HepG2 (cell line): ENCODE measurements around the gene HOXC5. TPM values are rescaled to one million over a fixed set of nuclear protein-coding genes. Genes with fewer than 3 reads are reported as not detected.

Experiments used
- ATAC-seq: fragments of 200-7000 bp; cut with Tn5 transposase; 3 replicates; pipeline ENCODE4 v1.9.1; 2020; ENCODE audit warnings: mild to moderate bottlenecking, moderate library complexity
- BruUV-seq: library from RNA; stranded (reverse); fragments of 400-500 nt; replicated peaks from 2 replicates; lab custom pipeline; 2021; lab: Mats Ljungman, UMichigan
- CTCF ChIA-PET: fragments of 300-600 bp; formaldehyde crosslinking; extraction: SDS; loops from one replicate; lab custom pipeline; 2021; ENCODE audit warnings: low total read pairs, inconsistent platforms, low intra/inter-chr PET ratio; lab: Yijun Ruan, JAX
- POLR2A ChIA-PET: fragments of 350-600 bp; sonication (Branson Sonifier 250); formaldehyde crosslinking; loops from one replicate; lab custom pipeline; 2020; ENCODE audit warnings: antibody characterized with exemption, inconsistent platforms; lab: Yijun Ruan, JAX
- DNase-seq: peaks from one replicate; pipeline ENCODE4 v3.0.0-alpha.2; 2015; ENCODE audit warnings: low spot score
- FAIRE-seq: peaks from 3 replicates; lab custom pipeline; 2011; peaks lifted over from hg19 to GRCh38; lab: Jason Lieb, UNC
- H2AFZ ChIP-seq: one replicate; pipeline ENCODE4 v1.6.1; 2011; ENCODE audit warnings: low read length, inconsistent platforms
- H3K27ac ChIP-seq: fragments of 300-600 bp; 3 replicates; pipeline ENCODE4 v1.8.0; 2011; ENCODE audit warnings: mixed run types, mild to moderate bottlenecking, mixed read lengths, low read length, inconsistent platforms; ENCODE audit not compliant: insufficient read depth; ENCODE audit errors: extremely low read length
- H3K27me3 ChIP-seq, 2 experiments: fragments of 200-600 bp in 1 of 2; 2 replicates in 1 of 2; 3 replicates in 1 of 2; pipeline versions ENCODE4 v1.6.0 to v1.8.0; 2011; ENCODE audit warnings: low read length in 2 of 2, mild to moderate bottlenecking in 2 of 2, moderate library complexity in 2 of 2, inconsistent platforms in 1 of 2; ENCODE audit not compliant: insufficient read depth in 2 of 2, control insufficient read depth in 1 of 2
- H3K36me3 ChIP-seq, 2 experiments: fragments of 200-600 bp in 1 of 2; replicated peaks in 1 of 2; 2 replicates in 1 of 2; 3 replicates in 1 of 2; pipeline versions ENCODE4 v1.5.1 to v1.8.0; 2011; ENCODE audit warnings: low read length in 2 of 2, inconsistent platforms in 1 of 2; ENCODE audit not compliant: insufficient read depth in 2 of 2, control insufficient read depth in 1 of 2
- H3K4me1 ChIP-seq: 2 replicates; pipeline ENCODE4 v1.5.1; 2012; ENCODE audit warnings: low read length, inconsistent platforms; ENCODE audit not compliant: insufficient read depth
- H3K4me2 ChIP-seq: 2 replicates; pipeline ENCODE4 v1.6.0; 2011; ENCODE audit warnings: low read depth, low read length, inconsistent platforms
- H3K4me3 ChIP-seq, 3 experiments: fragments of 200-600 bp in 1 of 3; sonication (generic), shearing (Covaris generic) in 1 of 3; replicated peaks in 1 of 3; 2 replicates each; pipeline ENCODE4 v1.5.1; 2011 to 2016; ENCODE audit warnings: low read length in 3 of 3, inconsistent platforms in 2 of 3, low read depth in 2 of 3, mild to moderate bottlenecking in 2 of 3, control low read depth in 1 of 3, mixed read lengths in 1 of 3; ENCODE audit not compliant: insufficient read depth in 1 of 3
- H3K79me2 ChIP-seq: one replicate; pipeline ENCODE4 v1.6.1; 2011; ENCODE audit warnings: low read length, inconsistent platforms; ENCODE audit not compliant: insufficient read depth
- H3K9ac ChIP-seq: 2 replicates; pipeline ENCODE4 v1.6.0; 2011; ENCODE audit warnings: mild to moderate bottlenecking, low read depth, low read length, inconsistent platforms; ENCODE audit not compliant: insufficient read depth
- H3K9me3 ChIP-seq: 2 replicates; pipeline ENCODE4 v1.5.1; 2012; ENCODE audit warnings: mild to moderate bottlenecking, low read length
- H4K20me1 ChIP-seq: 2 replicates; pipeline ENCODE4 v1.6.0; 2011; ENCODE audit warnings: inconsistent platforms, mild to moderate bottlenecking, low read length, moderate library complexity; ENCODE audit not compliant: insufficient read depth
- CENPBD1 ChIP-seq: sonication (generic); formaldehyde crosslinking; IDR thresholded peaks from 2 replicates; pipeline ENCODE4 v1.8.0; 2022; ENCODE audit warnings: missing genetic modification reagents, low read depth, mild to moderate bottlenecking, borderline replicate concordance
- ELF3 ChIP-seq: IDR thresholded peaks from 2 replicates; pipeline ENCODE4 v1.6.1; 2016; ENCODE audit warnings: missing genetic modification reagents, missing compliant biosample characterization
- GATA4 ChIP-seq: sonication (generic); IDR thresholded peaks from 2 replicates; pipeline ENCODE4 v1.6.1; 2016; ENCODE audit warnings: antibody characterized with exemption, low read depth, borderline replicate concordance
- KDM3A ChIP-seq: IDR thresholded peaks from 2 replicates; pipeline ENCODE4 v1.6.1; 2018; ENCODE audit warnings: low read depth, missing compliant biosample characterization
- MTA3 ChIP-seq: sonication (generic); formaldehyde crosslinking; IDR thresholded peaks from 2 replicates; pipeline ENCODE4 v1.4.0; 2020; ENCODE audit warnings: missing genetic modification reagents
- NR0B2 ChIP-seq: sonication (generic); formaldehyde crosslinking; IDR thresholded peaks from 2 replicates; pipeline ENCODE4 v1.4.0; 2020; ENCODE audit warnings: mild to moderate bottlenecking, missing genetic modification reagents
- POLR2G ChIP-seq: fragments of 200-400 bp; formaldehyde crosslinking; IDR thresholded peaks from 2 replicates; pipeline ENCODE4 v1.6.1; 2018; ENCODE audit warnings: mild to moderate bottlenecking, low read depth, low read length, moderate library complexity
- RCOR2 ChIP-seq: IDR thresholded peaks from 2 replicates; pipeline ENCODE4 v1.6.1; 2016; ENCODE audit warnings: missing biosample characterization, missing genetic modification reagents
- SP2 ChIP-seq: sonication (generic); formaldehyde crosslinking; IDR thresholded peaks from 2 replicates; pipeline ENCODE4 v1.5.1; 2020; ENCODE audit warnings: mild to moderate bottlenecking, missing genetic modification reagents
- SRY ChIP-seq: sonication (generic); formaldehyde crosslinking; IDR thresholded peaks from 2 replicates; pipeline ENCODE4 v1.8.0; 2022; ENCODE audit warnings: mild to moderate bottlenecking, missing genetic modification reagents
- TMF1 ChIP-seq: sonication (generic); formaldehyde crosslinking; IDR thresholded peaks from 2 replicates; pipeline ENCODE4 v1.8.1; 2022; ENCODE audit warnings: low read depth, missing genetic modification reagents
- TOPORS ChIP-seq: sonication (generic); formaldehyde crosslinking; IDR thresholded peaks from 2 replicates; pipeline ENCODE4 v1.8.0; 2023; ENCODE audit warnings: mild to moderate bottlenecking, missing genetic modification reagents
- ZNF18 ChIP-seq: sonication (generic); formaldehyde crosslinking; IDR thresholded peaks from 2 replicates; pipeline ENCODE4 v1.8.0; 2022; ENCODE audit warnings: mild to moderate bottlenecking, missing genetic modification reagents; ENCODE audit not compliant: insufficient replicate concordance
- ZNF30 ChIP-seq: sonication (generic); formaldehyde crosslinking; IDR thresholded peaks from 2 replicates; pipeline ENCODE4 v1.5.0; 2020; ENCODE audit warnings: mild to moderate bottlenecking, missing genetic modification reagents
- ZNF33B ChIP-seq: sonication (generic); formaldehyde crosslinking; IDR thresholded peaks from 2 replicates; pipeline ENCODE4 v1.5.1; 2020; ENCODE audit warnings: mild to moderate bottlenecking, missing genetic modification reagents
- ZNF441 ChIP-seq: sonication (generic); formaldehyde crosslinking; IDR thresholded peaks from 2 replicates; pipeline ENCODE4 v1.7.0; 2021; ENCODE audit warnings: missing genetic modification reagents, borderline replicate concordance
- ZNF451 ChIP-seq: sonication (generic); formaldehyde crosslinking; IDR thresholded peaks from 2 replicates; pipeline ENCODE4 v1.5.0; 2020; ENCODE audit warnings: mild to moderate bottlenecking, missing genetic modification reagents
- ZNF512 ChIP-seq: sonication (generic); formaldehyde crosslinking; IDR thresholded peaks from 2 replicates; pipeline ENCODE4 v1.4.0; 2020; ENCODE audit warnings: mild to moderate bottlenecking, missing genetic modification reagents
- ZNF549 ChIP-seq: sonication (generic); formaldehyde crosslinking; IDR thresholded peaks from 2 replicates; pipeline ENCODE4 v1.5.0; 2020; ENCODE audit warnings: missing genetic modification reagents
- ZNF772 ChIP-seq: sonication (generic); formaldehyde crosslinking; IDR thresholded peaks from 2 replicates; pipeline ENCODE4 v1.5.0; 2020; ENCODE audit warnings: mild to moderate bottlenecking, missing genetic modification reagents
- ZSCAN21 ChIP-seq: sonication (generic); formaldehyde crosslinking; IDR thresholded peaks from 2 replicates; pipeline ENCODE4 v1.8.0; 2022; ENCODE audit warnings: mild to moderate bottlenecking, missing genetic modification reagents, moderate library complexity, borderline replicate concordance
- ZSCAN25 ChIP-seq: sonication (generic); formaldehyde crosslinking; IDR thresholded peaks from 2 replicates; pipeline ENCODE4 v1.8.0; 2022; ENCODE audit warnings: mild to moderate bottlenecking, missing genetic modification reagents
- WGBS: methylation state at CpG from one replicate; pipeline ENCODE4 v1.1.6; 2017; ENCODE audit warnings: low lambda C conversion rate; 5-methylcytosine and 5-hydroxymethylcytosine counted together
- in situ Hi-C: cut with HindIII; loops from 2 replicates; pipeline ENCODE4 v1.10.0; 2017; ENCODE audit warnings: low pct_unique_long_range_greater_than_20kb; ENCODE audit not compliant: extremely low pct_ligation_motif_present
- intact Hi-C: fragments of 100-400 bp; cut with micrococcal nuclease; formaldehyde crosslinking; loops from one replicate; pipeline ENCODE4 v1.10.0; 2022; ENCODE audit not compliant: unreplicated experiment
- polyA plus RNA-seq, 8 experiments: library from polyadenylated mRNA; depleted of rRNA in 3 of 8; stranded (reverse) in 7 of 8; unstranded in 1 of 8; fragments of >200 nt; fragmentation: Illumina TruSeq in 4 of 8; extraction: Trizol in 4 of 8; gene quantifications; 2 replicates each; pipeline versions ENCODE4 v1.2.1 to v1.2.3, GENCODE V29; 2011 to 2016; ENCODE audit warnings: low read depth in 4 of 8, missing spikeins in 1 of 8, mixed read lengths in 1 of 8; ENCODE audit not compliant: insufficient read depth in 1 of 8
- total RNA-seq, 5 experiments: library from RNA; depleted of rRNA; stranded (reverse); fragments of >200 nt; fragmentation: Illumina TruSeq; extraction: Trizol; gene quantifications; 2 replicates each; pipeline ENCODE4 v1.2.3, GENCODE V29; 2016; ENCODE audit warnings: low read depth in 1 of 5

The HOXC5 gene
- total and polyA plus RNA-seq, 2 of the 13 experiments (the other 11 are each of a cell fraction or from before 2014, with no cell fraction given), result not detected

DNA sequence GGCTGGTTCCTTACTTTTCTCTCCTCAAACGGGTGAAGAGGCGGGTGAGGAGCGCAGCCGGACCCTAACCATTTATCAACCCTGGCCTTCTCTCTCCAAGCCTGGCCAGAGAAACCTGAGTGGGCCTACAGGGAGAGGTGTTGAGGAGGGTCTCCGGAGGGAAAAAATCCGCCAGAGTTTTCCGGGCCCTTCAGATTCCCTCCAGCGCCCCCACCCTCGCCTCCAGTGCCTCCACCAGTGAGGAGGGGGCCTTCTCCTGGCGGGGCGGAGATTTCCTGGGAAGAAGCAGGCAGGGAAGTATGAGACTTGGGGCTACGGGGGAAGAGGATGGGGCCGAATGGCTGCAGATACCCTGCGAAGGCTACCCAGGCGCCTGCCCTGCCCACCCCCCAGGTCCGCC lies 1.4 kb upstream of the HOXC5 start (continued):
- no peak for TF ChIP-seq GATA4
- no peak for TF ChIP-seq SP2 (CRISPR knock-in tag)
- TF ChIP-seq ZSCAN25 (CRISPR knock-in tag), result no peak
- no peak for TF ChIP-seq MTA3 (CRISPR knock-in tag)
- no peak for TF ChIP-seq CENPBD1 (CRISPR knock-in tag)
- no peak for TF ChIP-seq ZNF441 (CRISPR knock-in tag)
- TF ChIP-seq ZNF18, result no peak

DNA sequence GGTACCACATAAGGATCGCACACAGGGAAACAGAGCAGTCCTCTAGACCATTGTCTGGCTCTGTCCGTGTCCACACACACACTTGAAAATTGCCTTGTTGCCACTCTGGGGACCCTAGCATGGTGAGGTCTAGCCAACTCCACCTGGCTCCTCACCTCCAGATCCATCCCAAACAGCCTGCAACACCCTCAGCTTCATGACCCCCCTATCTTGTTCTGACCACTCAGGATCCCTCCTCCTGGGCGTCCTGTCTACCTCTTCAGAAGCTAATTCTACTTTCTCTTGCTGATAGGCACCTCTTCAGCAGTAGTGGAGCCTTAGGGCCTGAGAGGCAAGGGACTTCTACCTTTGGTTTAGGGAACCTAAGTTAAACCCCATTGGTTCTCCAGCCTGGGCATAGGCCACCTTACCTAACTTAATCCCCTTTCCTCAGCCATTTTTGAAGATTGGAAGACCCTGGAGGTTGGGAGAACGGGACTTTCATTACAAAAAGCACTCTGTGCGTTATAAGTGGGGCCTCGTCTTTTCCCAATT lies 697 bp upstream of the HOXC5 start:
- no peak overlapping the region for H3K9ac ChIP-seq
- no peak overlapping the region for H2AFZ ChIP-seq
- H3K27me3 ChIP-seq, result peaks cover 7 to 73% of the 10 kb centered on the region in 2 experiments; a peak in 4 of 5 replicates
- H3K4me1 ChIP-seq, result peaks cover 7% of the 10 kb centered on the region; the same call in 1 of the 2 replicates
- no peaks in the 10 kb centered on the region for H3K36me3 ChIP-seq
- FAIRE-seq, result no peak
- no peak overlapping the region for H3K4me3 ChIP-seq
- H3K27ac ChIP-seq, result no peak overlapping the region
- intact Hi-C loops, result loop anchor here (1.0 to 5.0 kb wide), 2 partner anchors 105 to 159 kb away; no protein-coding TSS in a partner anchor
- H3K79me2 ChIP-seq, result no peaks in the 10 kb centered on the region
- DNase-seq, result no peak
- H3K9me3 ChIP-seq, result no peaks in the 10 kb centered on the region
- no peaks in the 10 kb centered on the region for H4K20me1 ChIP-seq
- no TSS peak for BruUV-seq
- no peak for ATAC-seq
- CTCF ChIA-PET, result interaction anchor here (0.7 to 3.7 kb wide), 8 partner anchors 26 to 185 kb away, joined by 3 to 33 read pairs (median 4); partner anchors contain the start of gene SMUG1
- no peak overlapping the region for H3K4me2 ChIP-seq
- POLR2A ChIA-PET, result no interaction called here
- WGBS, result 30% methylated on average over 6 of the region's 6 CpGs
- in situ Hi-C loops, result loop anchor here (5.0 kb wide), 2 partner anchors 100 to 160 kb away; no protein-coding TSS in a partner anchor
- TF ChIP-seq KDM3A (CRISPR knock-in tag) (no peak), SRY (CRISPR knock-in tag) (no peak), TOPORS (CRISPR knock-in tag) (no peak), ZSCAN21 (CRISPR knock-in tag) (no peak), ZNF512 (CRISPR knock-in tag) (no peak), ZNF33B (no peak), RCOR2 (CRISPR knock-in tag) (no peak), ZNF30 (CRISPR knock-in tag) (no peak), ZNF772 (CRISPR knock-in tag) (no peak), NR0B2 (CRISPR knock-in tag) (no peak), TMF1 (CRISPR knock-in tag) (no peak), ZNF549 (CRISPR knock-in tag) (no peak), ELF3 (no peak), ZNF451 (CRISPR knock-in tag) (no peak), POLR2G (no peak)
